AG04449 (cell line): Measurements from ENCODE around the gene PPP2R5B.

Source experiments
- CTCF ChIA-PET: fragments of 350-600 bp; formaldehyde crosslinking; extraction: SDS; loops from one replicate; lab custom pipeline; 2021; ENCODE audit warnings: antibody characterized with exemption; lab: Yijun Ruan, JAX
- POLR2A ChIA-PET: fragments of 400-600, 350-600 bp; formaldehyde crosslinking; extraction: SDS; loops from one replicate; lab custom pipeline; 2020; ENCODE audit warnings: antibody characterized with exemption, inconsistent platforms; lab: Yijun Ruan, JAX
- DNase-seq: peaks from one replicate; pipeline ENCODE4 v3.0.0-alpha.2; 2010; ENCODE audit warnings: low read depth, low spot score
- H3K4me3 ChIP-seq: 2 replicates; pipeline ENCODE4 v1.5.1; 2011; ENCODE audit warnings: low read depth, mild to moderate bottlenecking, control low read depth, low read length
- CTCF ChIP-seq: IDR thresholded peaks from one replicate; pipeline ENCODE4 v1.5.1; 2011; ENCODE audit warnings: mild to moderate bottlenecking, moderate library complexity, low read length, control low read depth, inconsistent platforms; ENCODE audit not compliant: insufficient read depth; ENCODE audit errors: missing control alignments

The PPP2R5B gene

GRCh38 chr11:64894070-64894811 is 30.2 kb upstream of the PPP2R5B start:
- H3K4me3 ChIP-seq, result no peak overlapping the region

GRCh38 chr11:64894812-64895452 is 29.6 kb upstream of the PPP2R5B start:
- no peak for DNase-seq
- CTCF ChIA-PET, result interaction anchor here (0.7 to 28.0 kb wide), 16 partner anchors 7 to 131 kb away, joined by 3 to 1375 read pairs (median 6); partner anchors contain the start of genes ARL2, ATG2A, CDC42BPG and EHD1
- no peak for TF ChIP-seq CTCF
- no peak overlapping the region for H3K4me3 ChIP-seq
- POLR2A ChIA-PET, result interaction anchor here (0.6 kb wide), 1 partner anchor 28 kb away, joined by 3 read pairs; no protein-coding TSS in a partner anchor

More at GRCh38 chr11:64894070-64894811, 30.2 kb upstream of the PPP2R5B start:
- POLR2A ChIA-PET, result no interaction called here
- DNase-seq, result no peak
- CTCF ChIA-PET, result interaction anchor here (0.6 to 28.0 kb wide), 25 partner anchors 7 to 132 kb away, joined by 3 to 1375 read pairs (median 5); partner anchors contain the start of genes ARL2, ATG2A, CDC42BPG and EHD1
- peak; percentile 96 for TF ChIP-seq CTCF

DNA sequence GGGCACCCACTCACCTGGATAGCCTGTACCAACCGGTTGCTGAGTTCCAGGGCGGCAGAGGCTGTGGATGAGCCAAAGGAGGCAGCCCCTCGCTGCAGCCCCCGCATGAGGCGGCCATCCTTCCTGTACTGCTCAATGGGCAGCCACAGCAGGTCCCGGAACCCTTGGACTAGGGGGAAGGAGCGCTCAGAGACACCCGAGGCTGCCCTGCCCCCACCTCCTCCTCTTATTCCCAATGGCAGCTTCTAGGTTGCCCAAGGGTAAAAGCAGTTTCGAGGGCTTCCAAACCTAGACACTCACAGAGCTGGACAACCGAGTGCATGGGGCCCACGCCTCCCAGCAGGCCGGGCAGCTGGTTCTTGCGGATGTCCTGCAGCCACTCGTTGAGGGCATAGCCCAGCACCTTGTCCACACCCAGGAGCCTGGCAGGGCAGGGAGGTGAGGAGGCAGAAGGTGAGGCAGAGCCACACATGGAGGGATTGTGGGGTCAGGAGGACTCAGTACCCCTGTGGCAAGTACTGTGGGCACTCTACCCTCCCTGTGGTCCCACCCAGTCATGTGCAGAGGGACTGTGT is 28.0 kb upstream of the PPP2R5B start:
- CTCF ChIA-PET, result interaction anchor here (1.0 to 28.0 kb wide), 11 partner anchors 8 to 222 kb away, joined by 3 to 1375 read pairs (median 6); partner anchors contain the start of genes ARL2, ATG2A, CDC42BPG and EHD1
- TF ChIP-seq CTCF, result no peak
- POLR2A ChIA-PET, result interaction anchor here (0.9 kb wide), 1 partner anchor 19 kb away, joined by 3 read pairs; no protein-coding TSS in a partner anchor
- H3K4me3 ChIP-seq, result no peak overlapping the region
- DNase-seq, result no peak

DNA sequence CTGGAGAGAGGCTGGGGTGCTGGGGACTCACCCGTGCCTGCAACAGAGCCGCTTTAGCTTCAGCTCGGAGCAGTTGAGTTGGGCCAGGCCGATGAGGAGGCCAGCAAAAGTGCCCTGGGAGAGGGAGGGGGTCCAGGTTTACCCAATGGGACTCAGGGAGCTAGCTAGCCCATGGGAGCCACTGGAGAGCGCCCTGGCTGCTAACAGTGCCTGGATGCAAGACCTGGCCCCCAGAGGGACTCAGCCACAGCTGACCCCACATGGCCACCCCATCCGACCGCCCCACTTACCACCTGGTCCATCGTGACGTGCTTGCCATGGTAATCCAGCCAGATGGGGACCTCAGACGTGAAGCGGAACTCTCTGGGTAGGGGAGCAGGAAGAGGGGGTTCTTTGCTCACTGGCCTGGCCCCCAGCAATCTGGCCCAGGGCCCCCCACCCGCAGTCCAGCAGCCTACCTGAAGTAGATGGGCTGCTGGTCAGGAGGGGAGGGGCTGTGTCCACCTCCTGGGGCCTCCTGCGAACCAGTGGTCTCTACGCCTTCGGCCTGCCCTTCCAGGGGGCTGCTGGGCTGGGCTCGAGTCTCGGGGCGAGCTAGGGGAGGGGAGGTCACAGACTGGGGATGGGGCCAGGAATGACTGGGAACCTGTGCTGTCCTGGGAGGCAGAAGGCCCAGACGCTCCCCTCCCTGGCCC is 27.0 kb upstream of the PPP2R5B start:
- no peak for TF ChIP-seq CTCF
- DNase-seq, result no peak
- no peak overlapping the region for H3K4me3 ChIP-seq
- CTCF ChIA-PET, result interaction anchor here (1.2 to 28.0 kb wide), 5 partner anchors 9 to 117 kb away, joined by 3 to 1375 read pairs (median 4); partner anchors contain the start of genes ARL2 and CDC42BPG
- POLR2A ChIA-PET, result no interaction called here

GRCh38 chr11:64898076-64898445 is 26.4 kb upstream of the PPP2R5B start:
- no peak for TF ChIP-seq CTCF
- no peak overlapping the region for H3K4me3 ChIP-seq
- no peak for DNase-seq
- ChIA-PET CTCF (interaction anchor here (1.2 to 28.0 kb wide), 5 partner anchors 10 to 116 kb away, joined by 3 to 1375 read pairs (median 4); partner anchors contain the start of genes ARL2 and CDC42BPG), POLR2A (no interaction called here)
